Sciatic nerve (tissue), 2 donors: ENCODE data around the gene C16orf74. TPM values are rescaled to one million over a fixed set of nuclear protein-coding genes. Genes with fewer than 3 reads are reported as not detected.

Experiments used
- ATAC-seq: fragments of 200-7000 bp; cut with Tn5 transposase; one replicate; pipeline ENCODE4 v1.9.1; 2020; ENCODE audit warnings: mild to moderate bottlenecking, moderate library complexity
- DNase-seq: peaks from one replicate; pipeline ENCODE4 v3.0.0-alpha.2; 2020; ENCODE audit warnings: low spot score
- intact Hi-C: fragments of 100-400 bp; cut with DNase I; formaldehyde crosslinking; loops from one replicate; pipeline ENCODE4 v1.14.2; 2022
- total RNA-seq: library from RNA; stranded (reverse); fragmentation: NEBNext Ultra II Directional; extraction: Animal tissue kit (Norgen Biotek cat#: 25700); gene quantifications from one replicate; pipeline ENCODE4 v1.2.1, GENCODE V29; 2021
- donor health status: DM: no; HTN: no; CAD: no.
- donor health status: DM: no; HTN: no; CAD: no.

C16orf74 gene
- total RNA-seq, 1 donor from 2014 or later = 1.8 TPM

- intact Hi-C loops = no loop called here
- no peak for DNase-seq
- ATAC-seq = no peak
Observed at GRCh38 chr16:85753559-85753958, 2.7 kb upstream of the C16orf74 start.

- DNase-seq (no peak), ATAC-seq (no peak)
- intact Hi-C loops = no loop called here
Observed at GRCh38 chr16:85752511-85753420, 1.9 kb upstream of the C16orf74 start.

DNA sequence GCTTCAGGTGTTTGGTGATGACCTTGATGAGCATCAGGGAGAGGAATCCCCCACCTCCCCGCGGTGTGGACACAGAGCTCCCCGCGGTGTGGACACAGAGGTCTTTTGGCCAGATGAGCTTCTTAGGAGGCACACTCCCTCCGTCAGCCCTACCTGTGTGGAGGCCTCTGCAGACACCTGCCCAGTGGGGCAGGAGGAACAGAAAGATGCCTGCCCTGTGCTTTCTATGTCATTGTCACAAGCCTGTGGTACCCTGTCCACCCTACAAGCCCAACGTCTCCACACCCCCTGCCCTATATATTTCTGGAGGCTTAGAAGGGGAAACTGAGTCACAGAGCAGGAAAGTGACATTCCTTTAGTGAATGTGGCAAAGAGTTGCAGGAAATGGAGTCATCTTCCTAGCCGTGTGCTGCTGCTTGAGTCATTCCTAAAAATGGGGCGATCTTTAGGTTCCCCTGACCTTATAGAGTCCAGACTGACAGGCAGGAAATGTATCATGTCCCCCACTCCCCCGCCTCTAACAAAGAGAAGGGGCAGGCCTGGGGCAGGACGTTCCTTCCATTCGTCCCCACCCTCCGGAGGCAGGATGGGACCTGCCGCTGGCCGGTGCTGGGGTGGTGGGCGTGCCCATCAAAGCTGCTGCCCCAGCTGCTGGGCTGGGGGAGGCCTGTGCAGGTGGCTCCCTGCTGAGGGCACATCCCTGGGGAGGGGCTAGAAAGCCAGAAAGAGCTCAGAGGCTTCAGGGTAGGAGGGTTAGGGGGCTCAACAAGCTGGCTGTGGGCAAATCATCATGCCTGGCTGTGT is 1.0 kb upstream of the C16orf74 start:
- ATAC-seq = no peak
- intact Hi-C loops = no loop called here

DNA sequence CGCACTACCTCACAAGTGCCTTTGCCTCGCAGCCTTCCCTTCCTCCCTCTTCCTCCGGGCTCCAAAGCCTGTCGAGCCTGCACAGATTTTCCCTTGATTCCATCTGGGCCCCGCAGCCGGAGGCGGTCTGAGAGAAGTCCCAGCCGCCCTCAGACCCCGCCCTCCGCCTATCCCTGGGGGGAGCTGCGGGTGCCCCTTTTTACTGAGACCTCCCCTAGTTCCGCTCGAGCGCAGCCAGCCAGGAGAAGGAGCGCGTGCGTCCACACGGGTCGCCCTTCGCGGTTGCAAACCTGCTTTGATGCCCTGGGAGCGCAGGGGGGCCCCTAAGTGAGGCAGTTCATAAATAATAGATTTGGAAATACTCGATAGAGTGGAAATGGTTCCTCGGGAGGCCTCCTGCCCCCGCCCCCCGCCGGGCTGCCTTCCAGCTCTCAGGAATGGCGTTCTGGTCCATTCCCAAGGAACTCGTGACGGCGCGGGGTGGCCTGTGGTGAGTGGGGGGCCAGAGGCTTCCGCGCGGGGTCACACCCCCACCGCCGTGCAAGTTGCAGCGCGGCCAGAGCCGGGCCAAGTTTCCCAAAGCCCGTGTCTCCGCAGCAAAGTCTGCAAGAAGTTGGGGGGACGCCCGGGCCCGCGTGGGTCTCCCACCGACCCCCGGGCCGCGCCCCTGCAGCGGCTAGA is 610 bp downstream of the C16orf74 start:
- ATAC-seq (no peak), DNase-seq (peak; percentile 65)
- intact Hi-C loops = no loop called here

More for the DNA sequence above, 1.0 kb upstream of the C16orf74 start:
- no peak for DNase-seq

- intact Hi-C loops = no loop called here
Observed at GRCh38 chr16:85749771-85750145, 1.1 kb downstream of the C16orf74 start.

GRCh38 chr16:85746460-85747215 is 4.3 kb downstream of the C16orf74 start:
- intact Hi-C loops = no loop called here
- DNase-seq (no peak), ATAC-seq (no peak)

More at GRCh38 chr16:85749771-85750145, 1.1 kb downstream of the C16orf74 start:
- DNase-seq (no peak), ATAC-seq (no peak)

GRCh38 chr16:85738923-85739715 is 11.8 kb downstream of the C16orf74 start:
- intact Hi-C loops = no loop called here
- no peak for DNase-seq
- no peak for ATAC-seq

DNA sequence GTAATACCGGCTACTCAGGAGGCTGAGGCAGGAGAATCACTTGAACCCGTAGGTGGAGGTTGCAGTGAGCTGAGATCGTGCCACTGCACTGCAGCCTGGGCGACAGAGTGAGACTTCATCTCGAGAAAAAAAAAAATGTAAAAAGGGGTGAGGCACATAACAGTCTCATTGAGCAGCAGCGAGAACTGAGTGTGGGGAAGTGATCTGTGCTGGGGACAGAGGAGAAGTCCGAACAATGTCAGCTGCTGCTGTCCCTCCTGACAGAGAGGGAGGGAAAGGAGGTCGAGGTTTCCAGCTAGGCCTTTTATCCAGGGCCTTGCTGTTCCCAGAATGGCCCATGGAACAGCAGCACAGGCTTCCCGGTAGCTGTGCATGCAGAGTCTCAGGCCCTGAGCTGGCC is 14.0 kb downstream of the C16orf74 start:
- DNase-seq (no peak), ATAC-seq (no peak)
- intact Hi-C loops = no loop called here

DNA sequence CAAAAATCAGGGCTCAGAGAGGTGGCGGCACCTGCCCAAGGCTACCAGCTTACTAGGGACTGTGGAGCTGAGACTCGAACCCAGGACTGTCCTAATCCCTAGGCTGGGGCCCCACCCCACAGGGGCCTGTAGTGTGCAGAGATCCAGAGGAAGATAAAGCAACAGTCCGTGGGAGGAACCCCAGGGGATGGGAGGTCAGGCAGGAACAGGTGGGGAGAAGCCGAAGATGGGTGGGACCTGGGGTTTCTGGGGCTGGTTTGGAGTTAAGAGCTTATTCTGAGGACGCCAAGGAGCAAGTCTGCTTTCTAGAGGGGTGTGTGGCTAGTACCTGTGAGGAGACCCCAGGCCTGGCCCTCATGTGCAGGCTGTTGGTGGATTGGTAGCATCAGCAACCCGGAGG is 14.9 kb downstream of the C16orf74 start:
- ATAC-seq (no peak), DNase-seq (no peak)
- intact Hi-C loops = no loop called here

DNA sequence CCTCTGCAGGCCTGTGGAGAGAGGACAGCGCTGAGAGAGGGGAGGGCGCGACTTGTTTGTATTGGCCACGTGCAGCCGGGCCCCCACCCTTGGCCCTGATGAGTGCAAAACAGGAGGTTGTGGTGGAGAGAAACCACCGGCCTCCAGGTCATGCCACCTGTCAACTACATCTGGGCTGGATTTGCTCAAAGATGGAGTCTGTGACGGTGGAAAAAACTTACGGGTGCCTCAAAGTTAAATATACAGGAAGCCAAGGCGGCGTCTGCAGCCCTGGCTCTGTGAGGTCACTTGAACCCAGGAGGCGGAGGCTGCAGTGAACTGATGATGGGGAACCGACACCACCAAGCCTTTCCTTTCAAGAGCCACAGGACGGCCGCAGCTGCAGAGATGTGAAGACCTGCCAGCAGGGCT is 15.7 kb downstream of the C16orf74 start:
- no peak for DNase-seq
- no peak for ATAC-seq
- intact Hi-C loops = no loop called here

- DNase-seq (no peak), ATAC-seq (no peak)
- intact Hi-C loops = no loop called here
Observed at GRCh38 chr16:85734311-85735017, 16.4 kb downstream of the C16orf74 start.

DNA sequence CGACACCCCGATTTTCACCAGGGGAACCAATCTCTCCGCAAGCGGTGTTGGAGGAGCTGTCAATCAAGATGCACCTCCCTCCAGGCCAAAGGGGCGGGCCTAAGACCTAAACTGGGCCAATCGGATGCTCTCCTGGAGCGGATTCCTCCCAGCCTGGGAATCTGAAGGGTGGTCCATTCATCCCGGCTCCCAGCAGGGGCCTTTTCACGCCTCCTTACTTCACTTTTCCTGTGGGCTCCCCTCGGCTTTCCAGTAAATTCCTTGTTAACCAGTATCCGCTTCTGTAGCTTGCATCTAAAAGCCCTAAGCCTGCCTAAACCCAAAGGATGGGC is 17.1 kb downstream of the C16orf74 start:
- DNase-seq = no peak
- peak; percentile 45 for ATAC-seq

DNA sequence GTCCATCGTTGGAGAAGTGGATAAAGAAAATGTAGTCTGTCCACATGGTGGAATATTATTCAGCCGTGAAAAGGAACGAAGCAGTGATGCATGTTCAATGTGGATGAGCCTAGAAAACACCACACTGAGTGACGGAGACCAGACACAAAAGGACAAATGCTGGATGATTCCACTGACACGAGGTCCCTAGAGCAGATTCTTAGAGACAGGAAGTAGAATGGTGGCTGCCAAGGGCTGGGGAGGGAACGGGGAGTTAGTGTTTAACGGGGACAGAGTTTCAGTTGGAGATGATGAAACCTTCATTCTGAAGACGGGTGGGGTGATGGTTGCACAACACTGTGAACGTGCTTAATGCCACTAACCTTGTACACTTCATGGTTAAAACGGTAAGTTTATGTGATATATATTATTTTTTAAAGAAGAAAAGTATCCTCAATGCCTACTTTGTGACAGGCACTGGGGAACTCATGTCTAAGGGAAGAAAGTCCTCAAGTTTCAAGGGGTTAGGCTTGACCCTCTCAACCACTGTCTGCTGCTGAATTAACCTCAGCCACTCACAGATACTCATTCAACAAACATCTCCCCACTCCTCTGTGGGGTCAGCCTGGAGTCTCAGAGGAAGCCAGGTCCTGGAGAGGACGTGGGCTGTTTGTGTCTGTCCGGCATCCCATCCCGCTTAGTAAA is 17.6 kb downstream of the C16orf74 start:
- intact Hi-C loops = no loop called here
- DNase-seq (no peak), ATAC-seq (peak; percentile 37)

More for the DNA sequence above, 17.1 kb downstream of the C16orf74 start:
- intact Hi-C loops = no loop called here

GRCh38 chr16:85731179-85731578 is 19.7 kb downstream of the C16orf74 start:
- ATAC-seq (no peak), DNase-seq (no peak)
- intact Hi-C loops = no loop called here

GRCh38 chr16:85730186-85730465 is 20.8 kb downstream of the C16orf74 start:
- DNase-seq (no peak), ATAC-seq (no peak)
- intact Hi-C loops = no loop called here

DNA sequence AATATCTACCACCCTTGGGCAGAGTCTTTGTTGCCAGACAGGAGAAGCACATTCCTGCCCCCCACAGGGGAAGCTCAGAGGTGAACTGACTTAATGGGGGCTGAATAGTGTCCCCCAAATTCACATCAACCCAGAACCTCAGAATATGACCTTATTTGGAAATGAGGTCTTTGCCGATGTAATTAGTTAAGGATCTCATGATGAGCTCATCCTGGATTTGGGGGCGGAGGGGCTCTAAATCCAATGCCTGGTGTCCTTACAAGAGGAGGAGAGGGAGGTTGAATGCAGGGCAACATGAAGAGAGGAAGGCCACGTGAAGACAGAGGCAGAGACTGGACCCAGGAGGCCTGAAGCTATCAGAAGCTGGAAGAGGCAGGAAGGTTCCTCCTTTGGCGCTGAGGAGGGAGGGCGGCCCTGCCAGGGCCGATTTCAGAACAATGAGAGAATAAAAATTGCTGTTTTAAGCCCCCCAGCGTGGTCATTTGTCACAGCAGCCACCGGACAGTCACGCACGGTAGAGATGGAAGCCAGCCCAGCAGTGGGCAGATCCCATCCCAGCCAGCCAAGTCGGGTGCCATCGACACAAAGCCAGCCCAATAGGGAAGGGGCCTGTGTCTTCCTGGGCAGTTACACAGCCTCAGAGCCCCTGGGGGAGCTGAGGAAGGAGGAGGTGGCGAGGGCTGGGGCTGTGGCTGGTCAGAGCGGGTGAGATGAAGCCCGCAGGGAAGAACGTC is 21.3 kb downstream of the C16orf74 start:
- no peak for DNase-seq
- no peak for ATAC-seq
- intact Hi-C loops = no loop called here

DNA sequence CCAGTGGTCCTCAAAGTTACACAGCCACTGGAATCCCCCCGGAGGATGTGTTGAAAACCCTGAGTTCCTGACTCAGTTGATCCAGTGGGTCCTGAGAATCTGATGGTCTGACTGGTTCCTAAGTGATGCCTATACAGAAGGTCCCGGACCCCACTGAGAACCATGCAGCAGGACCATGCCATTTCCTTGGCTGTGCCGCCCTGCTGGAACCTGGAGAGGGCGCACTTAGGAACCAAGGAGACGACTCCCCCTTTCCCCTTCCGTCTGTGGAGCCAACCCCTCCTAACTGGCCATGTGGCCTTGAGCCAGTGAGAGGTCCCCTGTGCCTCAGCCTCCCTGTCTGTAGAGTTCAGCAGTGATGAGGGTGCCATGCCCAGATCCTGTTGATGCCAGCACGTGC is 22.0 kb downstream of the C16orf74 start:
- no peak for ATAC-seq
- intact Hi-C loops = no loop called here
- DNase-seq = no peak
